HG02973 (cell line): ENCODE results near the gene FAM216A.
A peak's percentile ranks its signal among the peaks of the same experiment; 100 is the strongest.
"Not testable (repeated sequence)": the region's sequence is repeated elsewhere in the genome, so short reads cannot be mapped to it uniquely, and the experiment has no call there.

Experiments used
- ATAC-seq: cut with Tn5 transposase; IDR thresholded peaks from one replicate; pipeline ENCODE4 v1.9.1; 2021; ENCODE audit warnings: moderate library complexity; ENCODE audit not compliant: unreplicated experiment

FAM216A gene

GRCh38 chr12:110498984-110499706, 30.5 kb downstream of the FAM216A start:
- ATAC-seq: no peak

DNA sequence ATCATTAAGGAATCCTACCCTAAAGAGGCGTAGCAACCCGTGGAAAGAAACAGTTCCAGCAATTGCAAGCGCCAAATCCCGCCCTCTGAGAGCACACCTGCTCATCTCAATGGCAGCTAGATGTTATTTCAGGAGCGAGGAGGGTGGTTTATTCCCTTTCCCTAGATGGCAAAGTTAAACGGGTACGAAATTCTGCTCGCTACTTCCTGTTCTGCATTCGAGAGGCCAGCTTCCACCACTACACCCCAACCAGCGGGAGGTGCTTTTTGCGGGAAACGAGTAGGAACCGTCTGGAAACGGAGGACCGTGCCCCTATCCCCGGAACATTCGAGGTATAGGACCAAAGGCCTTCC, 32.7 kb downstream of the FAM216A start:
- ATAC-seq: peak; percentile 28

DNA sequence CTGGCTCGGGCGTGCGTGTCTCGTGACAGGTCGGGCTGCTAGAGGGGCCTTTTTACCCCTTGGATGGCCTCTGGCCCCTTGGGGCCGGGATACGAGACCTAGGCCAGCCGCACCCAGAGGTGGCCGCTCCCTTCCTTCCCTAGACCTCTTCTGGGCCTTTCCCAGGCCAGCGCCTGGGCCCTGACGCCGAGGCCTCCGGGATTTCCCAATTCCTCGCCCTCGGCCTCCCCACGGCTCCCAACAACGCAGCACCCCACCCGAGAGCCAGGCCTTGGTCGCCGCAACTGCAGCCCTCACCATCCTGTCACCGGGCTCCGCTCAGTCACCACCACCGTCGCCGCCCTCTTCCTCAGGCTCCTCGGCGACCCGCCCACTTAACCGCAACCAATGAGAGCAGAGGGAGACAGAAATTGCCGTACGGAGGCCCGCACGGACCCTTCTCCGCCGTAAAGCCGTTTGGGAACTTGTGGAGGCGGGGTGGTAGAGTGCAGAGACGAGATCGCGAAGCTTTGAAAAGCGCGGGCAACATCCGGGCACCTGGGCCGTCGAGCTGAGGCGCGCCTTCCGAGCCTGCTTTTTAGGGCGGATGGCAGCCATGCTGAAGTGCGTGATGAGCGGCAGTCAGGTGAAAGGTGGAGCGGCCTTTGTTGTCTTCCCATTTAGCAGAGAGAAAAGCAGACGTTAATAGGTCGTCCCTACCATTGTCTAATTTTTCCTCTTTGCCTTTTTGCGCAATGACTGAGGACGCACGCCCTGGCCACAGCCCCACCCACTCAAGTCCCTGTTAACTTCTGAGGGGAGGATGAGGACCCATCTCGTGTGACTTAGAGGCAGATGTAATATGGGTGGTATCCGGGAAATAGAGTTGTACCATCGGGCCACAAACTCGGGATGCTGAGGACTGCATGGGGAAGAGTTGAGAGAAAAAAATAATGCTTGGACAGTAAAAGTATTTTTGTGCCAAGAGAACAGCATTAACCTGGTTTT, 33.4 kb downstream of the FAM216A start, which contains the start of the genes RAD9B and VPS29:
TSS of gene RAD9B (plus strand) at position 580 of the 987 bp plus-strand sequence. CDS start at position 587, 7 bp downstream.
TSS of gene VPS29 (minus strand) at position 360 of the 987 bp plus-strand sequence. CDS start at position 300, 60 bp downstream.
- ATAC-seq: peak; percentile 75

DNA sequence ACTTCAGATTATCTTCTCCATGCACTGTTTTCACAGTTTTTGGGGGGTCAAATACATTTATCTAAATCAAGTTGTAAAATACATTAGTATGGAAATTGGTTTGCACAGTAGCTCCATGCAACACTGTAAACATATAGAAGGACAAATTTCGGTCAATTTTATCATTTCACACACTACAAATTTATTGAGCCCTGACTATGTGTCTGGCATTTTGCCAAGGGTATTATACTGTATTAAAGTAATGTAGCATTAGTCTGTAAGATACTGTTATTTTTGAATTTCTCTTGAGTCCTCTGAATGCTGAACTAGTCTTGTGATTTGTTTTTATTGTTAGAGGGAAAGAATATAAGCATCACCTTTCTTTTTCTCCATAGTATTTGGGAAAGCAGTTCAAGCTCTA, 34.8 kb downstream of the FAM216A start:
- ATAC-seq: no peak

GRCh38 chr12:110505332-110505731, 36.7 kb downstream of the FAM216A start:
- ATAC-seq: no peak

GRCh38 chr12:110508071-110508586, 39.5 kb downstream of the FAM216A start:
- no peak for ATAC-seq

GRCh38 chr12:110513842-110514241, 45.2 kb downstream of the FAM216A start:
- no peak for ATAC-seq

- no peak for ATAC-seq
Observed at GRCh38 chr12:110514363-110514762, 45.7 kb downstream of the FAM216A start.

GRCh38 chr12:110516995-110517394, 48.4 kb downstream of the FAM216A start:
- no peak for ATAC-seq

DNA sequence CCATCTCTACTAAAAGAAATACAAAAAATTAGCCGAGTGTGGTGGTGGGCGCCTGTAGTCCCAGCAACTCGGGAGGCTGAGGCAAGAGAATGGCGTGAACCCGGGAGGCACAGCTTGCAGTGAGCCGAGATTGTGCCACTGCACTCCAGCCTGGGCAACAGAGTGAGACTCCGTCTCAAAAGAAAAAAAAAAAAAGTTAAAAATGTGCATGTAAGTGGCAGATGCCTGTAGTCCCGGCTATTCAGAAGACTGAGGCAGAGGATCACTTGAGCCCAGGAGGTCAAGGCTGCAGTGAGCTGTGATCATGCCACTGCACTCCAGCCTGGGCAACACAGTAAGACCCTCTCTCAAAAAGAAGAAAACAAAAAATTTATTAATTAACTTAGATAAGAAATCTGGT, 49.4 kb downstream of the FAM216A start:
- ATAC-seq: not testable (repeated sequence)

DNA sequence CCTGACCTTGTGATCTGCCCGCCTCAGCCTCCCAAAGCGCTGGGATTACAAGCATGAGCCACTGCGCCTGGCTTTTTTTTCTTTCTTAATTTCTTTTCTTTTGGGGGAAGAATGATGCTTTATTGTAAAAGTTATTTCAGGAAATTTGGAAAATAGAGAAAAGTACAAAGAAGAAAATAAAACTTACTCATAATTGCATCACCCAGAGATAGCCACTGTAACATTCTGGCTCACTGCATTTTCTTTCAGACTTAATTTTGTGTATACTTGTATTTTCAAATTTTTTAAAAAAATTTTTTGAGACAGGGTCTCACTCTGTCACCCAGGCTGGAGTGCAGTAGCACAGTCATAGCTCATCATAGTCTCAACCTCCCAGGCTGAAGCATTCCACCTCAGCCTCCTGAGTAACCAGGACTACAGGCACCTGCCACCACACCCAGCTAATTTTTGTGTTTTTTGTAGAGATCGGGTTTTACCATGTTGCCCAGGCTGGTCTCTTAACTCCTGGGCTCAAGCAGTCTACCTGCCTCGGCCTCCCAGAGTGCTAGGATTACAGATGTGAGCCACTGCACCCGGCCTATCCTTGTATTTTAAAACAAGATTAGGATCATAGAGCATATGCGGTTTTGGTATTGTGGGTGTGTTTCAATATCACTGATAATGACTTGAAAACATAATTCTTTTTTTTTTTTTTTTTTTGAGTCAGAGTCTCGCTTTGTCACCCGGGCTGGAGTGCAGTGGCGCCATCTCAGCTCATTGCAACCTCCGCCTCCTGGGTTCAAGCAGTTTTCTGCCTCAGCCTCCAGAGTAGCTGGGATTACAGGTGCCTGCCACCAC, 52.4 kb downstream of the FAM216A start:
- ATAC-seq: not testable (repeated sequence)

- ATAC-seq: no peak
Observed at GRCh38 chr12:110528277-110528839, 59.7 kb downstream of the FAM216A start.

DNA sequence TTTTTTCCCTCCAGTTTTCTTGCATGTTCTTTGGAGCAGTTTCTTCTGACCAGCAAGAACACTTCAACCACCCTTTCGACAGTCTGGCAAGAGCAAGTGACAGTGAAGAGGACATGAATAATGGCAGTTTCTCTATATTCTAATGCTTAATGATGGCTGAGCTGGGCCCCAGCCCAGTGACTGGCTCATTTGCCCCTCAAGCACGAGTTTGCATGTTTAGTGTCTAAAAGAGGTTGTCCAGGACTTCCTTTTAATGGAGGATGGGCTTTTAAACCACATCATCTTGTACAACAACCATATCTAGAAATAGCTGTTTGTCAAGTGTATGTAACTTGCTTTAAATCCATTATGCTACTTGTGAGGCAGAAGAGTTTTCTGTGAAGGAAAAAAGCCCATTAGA, 61.9 kb downstream of the FAM216A start:
- ATAC-seq: no peak

GRCh38 chr12:110531741-110532333, 63.2 kb downstream of the FAM216A start:
- ATAC-seq: peak; percentile 83

GRCh38 chr12:110532644-110533043, 64.0 kb downstream of the FAM216A start:
- ATAC-seq: no peak

GRCh38 chr12:110533607-110534006, 65.0 kb downstream of the FAM216A start:
- no peak for ATAC-seq

GRCh38 chr12:110534811-110535210, 66.2 kb downstream of the FAM216A start:
- ATAC-seq: no peak

DNA sequence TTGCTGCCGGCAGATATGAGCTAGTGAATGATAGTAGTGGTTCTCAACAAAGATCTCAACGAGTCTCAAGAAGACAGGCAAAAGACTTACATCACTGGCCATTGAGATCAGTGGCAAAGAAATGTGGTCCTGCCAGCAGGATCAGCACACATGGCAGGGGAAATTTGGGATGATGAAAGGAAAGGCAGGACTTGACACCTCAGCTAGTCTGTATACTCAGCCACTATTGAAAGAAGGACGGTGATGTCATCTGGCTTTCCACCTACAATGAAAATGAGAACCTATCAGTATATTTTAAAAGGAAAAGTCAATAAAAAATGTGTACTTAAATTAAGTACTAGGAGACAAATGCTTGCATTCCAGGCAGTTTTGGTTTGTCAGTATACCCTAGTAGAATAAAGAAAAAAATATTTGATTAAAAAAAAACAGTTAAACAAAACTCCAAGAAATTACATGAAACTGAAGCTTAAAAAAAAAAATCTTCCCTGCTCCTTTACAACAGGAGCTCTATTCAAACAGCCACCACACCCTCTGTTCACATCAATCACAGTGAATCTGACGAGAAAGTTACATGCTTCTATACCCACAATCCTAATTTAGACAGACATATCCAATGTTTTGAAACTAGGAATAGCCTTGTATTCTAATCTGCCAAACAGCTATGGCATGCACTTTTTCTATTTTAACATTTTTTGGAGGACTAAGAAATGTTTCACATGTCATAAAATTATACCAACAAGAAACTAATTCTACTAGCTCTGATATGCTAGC, 68.4 kb downstream of the FAM216A start:
- ATAC-seq: no peak
